ENCODE measurements around the gene SECISBP2L.

GRCh38 chr15:49026700-49027099 lies 19.5 kb downstream of the SECISBP2L start:
- TF ChIP-seq, protein P1, sequence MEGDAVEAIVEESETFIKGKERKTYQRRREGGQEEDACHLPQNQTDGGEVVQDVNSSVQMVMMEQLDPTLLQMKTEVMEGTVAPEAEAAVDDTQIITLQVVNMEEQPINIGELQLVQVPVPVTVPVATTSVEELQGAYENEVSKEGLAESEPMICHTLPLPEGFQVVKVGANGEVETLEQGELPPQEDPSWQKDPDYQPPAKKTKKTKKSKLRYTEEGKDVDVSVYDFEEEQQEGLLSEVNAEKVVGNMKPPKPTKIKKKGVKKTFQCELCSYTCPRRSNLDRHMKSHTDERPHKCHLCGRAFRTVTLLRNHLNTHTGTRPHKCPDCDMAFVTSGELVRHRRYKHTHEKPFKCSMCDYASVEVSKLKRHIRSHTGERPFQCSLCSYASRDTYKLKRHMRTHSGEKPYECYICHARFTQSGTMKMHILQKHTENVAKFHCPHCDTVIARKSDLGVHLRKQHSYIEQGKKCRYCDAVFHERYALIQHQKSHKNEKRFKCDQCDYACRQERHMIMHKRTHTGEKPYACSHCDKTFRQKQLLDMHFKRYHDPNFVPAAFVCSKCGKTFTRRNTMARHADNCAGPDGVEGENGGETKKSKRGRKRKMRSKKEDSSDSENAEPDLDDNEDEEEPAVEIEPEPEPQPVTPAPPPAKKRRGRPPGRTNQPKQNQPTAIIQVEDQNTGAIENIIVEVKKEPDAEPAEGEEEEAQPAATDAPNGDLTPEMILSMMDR (IDR thresholded peaks at IDR 0.05; ENCODE audit: insufficient read depth, low read length, poor library complexity, severe bottlenecking): no peak
- TF ChIP-seq EZH2phosphoT487 (conservative IDR thresholded peaks at IDR 0.05; ENCODE audit: low read length): no peak
